OCI-LY7 (cell line): ENCODE data around the gene OR10A5. TPM values are rescaled to one million over a fixed set of nuclear protein-coding genes. Genes with fewer than 3 reads are reported as not detected.

Experiments
- BruUV-seq: library from RNA; stranded (reverse); fragments of 400-500 nt; replicated peaks from 2 replicates; lab custom pipeline; 2021; lab: Mats Ljungman, UMichigan
- CTCF ChIA-PET: fragments of 300-600 bp; sonication (Branson Sonifier 250); formaldehyde crosslinking; loops from one replicate; lab custom pipeline; 2022; ENCODE audit warnings: antibody characterized with exemption; ENCODE audit not compliant: unreplicated experiment; lab: Charles Lee
- POLR2A ChIA-PET: fragments of 300-600 bp; sonication (Branson Sonifier 250); formaldehyde crosslinking; loops from one replicate; lab custom pipeline; 2022; ENCODE audit warnings: antibody characterized with exemption; lab: Charles Lee
- DNase-seq: peaks from one replicate; pipeline ENCODE4 v3.0.0-alpha.2; 2015; ENCODE audit warnings: low spot score
- H2AFZ ChIP-seq: fragments of 200-600 bp; sonication (generic), shearing (Covaris generic); 2 replicates; pipeline ENCODE4 v1.6.1; 2014; ENCODE audit warnings: mild to moderate bottlenecking, antibody characterized with exemption, low read length, moderate library complexity
- H3K27ac ChIP-seq: fragments of 200-600 bp; sonication (generic); 2 replicates; pipeline ENCODE4 v1.5.1; 2014; ENCODE audit warnings: mixed run types, low read depth, mild to moderate bottlenecking, moderate library complexity, low read length, inconsistent platforms; ENCODE audit not compliant: poor library complexity, severe bottlenecking
- H3K36me3 ChIP-seq: fragments of 200-600 bp; sonication (generic); 2 replicates; pipeline ENCODE4 v1.6.1; 2014; ENCODE audit warnings: mild to moderate bottlenecking, antibody characterized with exemption, low read length, moderate library complexity, mixed read lengths; ENCODE audit not compliant: insufficient read depth
- H3K4me1 ChIP-seq: fragments of 200-600 bp; sonication (generic); 2 replicates; pipeline ENCODE4 v1.5.1; 2014; ENCODE audit warnings: mild to moderate bottlenecking, low read length; ENCODE audit not compliant: insufficient read depth, poor library complexity, severe bottlenecking
- H3K4me2 ChIP-seq: fragments of 200-600 bp; sonication (generic); 2 replicates; pipeline ENCODE4 v1.6.1; 2014; ENCODE audit warnings: mild to moderate bottlenecking, low read length
- H3K4me3 ChIP-seq: fragments of 200-600 bp; sonication (generic); 2 replicates; pipeline ENCODE4 v1.5.1; 2014; ENCODE audit warnings: mild to moderate bottlenecking, low read depth, low read length; ENCODE audit not compliant: poor library complexity, severe bottlenecking
- H3K79me2 ChIP-seq: fragments of 200-600 bp; sonication (generic); 2 replicates; pipeline ENCODE4 v1.6.1; 2016; ENCODE audit warnings: low read depth, mild to moderate bottlenecking, low read length, moderate library complexity, mixed read lengths; ENCODE audit not compliant: insufficient read depth
- H3K9me2 ChIP-seq: fragments of 200-600 bp; sonication (generic); 2 replicates; pipeline ENCODE4 v1.6.1; 2016; ENCODE audit warnings: mild to moderate bottlenecking, low read length, mixed read lengths; ENCODE audit not compliant: insufficient read depth
- H3K9me3 ChIP-seq: fragments of 200-600 bp; sonication (generic); 2 replicates; pipeline ENCODE4 v1.6.1; 2014; ENCODE audit warnings: mild to moderate bottlenecking, mixed run types, low read length, mixed read lengths
- H4K20me1 ChIP-seq: fragments of 200-600 bp; sonication (generic); 2 replicates; pipeline ENCODE4 v1.6.1; 2014; ENCODE audit warnings: mild to moderate bottlenecking, antibody characterized with exemption, low read length, moderate library complexity, mixed read lengths; ENCODE audit not compliant: insufficient read depth
- EZH2phosphoT487 ChIP-seq: fragments of 200-600 bp; sonication (generic); IDR thresholded peaks from 2 replicates; pipeline ENCODE4 v1.6.1; 2018; ENCODE audit warnings: low read depth, borderline replicate concordance, mild to moderate bottlenecking, mixed run types, antibody characterized with exemption, low read length, moderate library complexity, mixed read lengths
- intact Hi-C: fragments of 100-400 bp; cut with micrococcal nuclease; formaldehyde crosslinking; loops from one replicate; pipeline ENCODE4 v1.10.0; 2022; ENCODE audit not compliant: unreplicated experiment
- total RNA-seq, 2 experiments: library from RNA; depleted of rRNA in 1 of 2; stranded (reverse); fragments of >200 nt in 1 of 2; shearing (Covaris generic) in 1 of 2; gene quantifications; 2 replicates each; pipeline ENCODE4 v1.2.3, GENCODE V29; 2014 to 2022
- TF ChIP-seq, protein P1 (sequence below): fragments of 200-600 bp; sonication (generic); conservative IDR thresholded peaks from 2 replicates; pipeline ENCODE4 v1.5.1; 2014; ENCODE audit warnings: mild to moderate bottlenecking, antibody characterized with exemption, low read length, moderate library complexity, mixed read lengths

OR10A5 gene
- total RNA-seq, 2 experiments from 2014 or later = not detected

GRCh38 chr11:6888830-6889229 lies 43.3 kb downstream of the OR10A5 start:
- CTCF ChIA-PET = no interaction called here
- Histone ChIP-seq H3K4me2 (no peak overlapping the region), H3K9me3 (peaks cover 6% of the 10 kb centered on the region; the same call in 1 of the 2 replicates), H2AFZ (no peak overlapping the region), H3K9me2 (no peaks in the 10 kb centered on the region), H3K4me3 (no peak overlapping the region), H3K27ac (no peak overlapping the region), H3K4me1 (no peaks in the 10 kb centered on the region), H4K20me1 (no peaks in the 10 kb centered on the region), H3K36me3 (no peaks in the 10 kb centered on the region), H3K79me2 (no peaks in the 10 kb centered on the region)
- intact Hi-C loops = no loop called here
- TF ChIP-seq, protein P1, sequence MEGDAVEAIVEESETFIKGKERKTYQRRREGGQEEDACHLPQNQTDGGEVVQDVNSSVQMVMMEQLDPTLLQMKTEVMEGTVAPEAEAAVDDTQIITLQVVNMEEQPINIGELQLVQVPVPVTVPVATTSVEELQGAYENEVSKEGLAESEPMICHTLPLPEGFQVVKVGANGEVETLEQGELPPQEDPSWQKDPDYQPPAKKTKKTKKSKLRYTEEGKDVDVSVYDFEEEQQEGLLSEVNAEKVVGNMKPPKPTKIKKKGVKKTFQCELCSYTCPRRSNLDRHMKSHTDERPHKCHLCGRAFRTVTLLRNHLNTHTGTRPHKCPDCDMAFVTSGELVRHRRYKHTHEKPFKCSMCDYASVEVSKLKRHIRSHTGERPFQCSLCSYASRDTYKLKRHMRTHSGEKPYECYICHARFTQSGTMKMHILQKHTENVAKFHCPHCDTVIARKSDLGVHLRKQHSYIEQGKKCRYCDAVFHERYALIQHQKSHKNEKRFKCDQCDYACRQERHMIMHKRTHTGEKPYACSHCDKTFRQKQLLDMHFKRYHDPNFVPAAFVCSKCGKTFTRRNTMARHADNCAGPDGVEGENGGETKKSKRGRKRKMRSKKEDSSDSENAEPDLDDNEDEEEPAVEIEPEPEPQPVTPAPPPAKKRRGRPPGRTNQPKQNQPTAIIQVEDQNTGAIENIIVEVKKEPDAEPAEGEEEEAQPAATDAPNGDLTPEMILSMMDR = no peak
- no peak for TF ChIP-seq EZH2phosphoT487
- POLR2A ChIA-PET = interaction anchor here (0.7 kb wide), 1 partner anchor 34 kb away, joined by 3 read pairs; no protein-coding TSS in a partner anchor
- BruUV-seq = no TSS peak
- DNase-seq = no peak

DNA sequence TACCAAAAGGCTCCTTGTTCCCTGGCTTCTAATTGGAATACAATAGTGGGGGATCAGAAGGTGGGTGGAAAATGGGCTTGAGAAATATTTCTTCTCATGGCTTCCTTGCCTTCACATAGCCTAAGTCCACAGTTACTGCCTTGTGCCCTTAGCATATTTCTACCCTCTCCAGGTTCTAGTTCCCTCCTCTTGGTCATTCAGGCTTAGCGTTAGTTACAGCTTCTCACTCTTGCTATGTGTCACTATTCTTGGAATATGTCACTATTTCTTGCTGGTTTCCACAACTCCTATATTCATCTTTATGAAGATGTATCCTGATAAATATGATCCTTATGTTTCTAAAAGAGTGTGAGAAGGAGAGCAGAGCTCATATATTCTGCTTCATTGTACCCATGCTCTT lies 44.4 kb downstream of the OR10A5 start:
- ChIA-PET POLR2A (interaction anchor here (0.7 kb wide), 1 partner anchor 793 kb away, joined by 4 read pairs; no protein-coding TSS in a partner anchor), CTCF (no interaction called here)
- Histone ChIP-seq H3K9me2 (no peaks in the 10 kb centered on the region), H3K4me3 (no peak overlapping the region), H3K27ac (no peak overlapping the region), H2AFZ (no peak overlapping the region), H3K4me1 (no peaks in the 10 kb centered on the region), H3K79me2 (no peaks in the 10 kb centered on the region), H3K36me3 (no peaks in the 10 kb centered on the region), H3K9me3 (peaks cover 6% of the 10 kb centered on the region; the same call in 1 of the 2 replicates), H3K4me2 (no peak overlapping the region), H4K20me1 (no peaks in the 10 kb centered on the region)
- BruUV-seq = no TSS peak
- intact Hi-C loops = no loop called here
- TF ChIP-seq, protein P1 = no peak
- TF ChIP-seq EZH2phosphoT487 = no peak
- no peak for DNase-seq

DNA sequence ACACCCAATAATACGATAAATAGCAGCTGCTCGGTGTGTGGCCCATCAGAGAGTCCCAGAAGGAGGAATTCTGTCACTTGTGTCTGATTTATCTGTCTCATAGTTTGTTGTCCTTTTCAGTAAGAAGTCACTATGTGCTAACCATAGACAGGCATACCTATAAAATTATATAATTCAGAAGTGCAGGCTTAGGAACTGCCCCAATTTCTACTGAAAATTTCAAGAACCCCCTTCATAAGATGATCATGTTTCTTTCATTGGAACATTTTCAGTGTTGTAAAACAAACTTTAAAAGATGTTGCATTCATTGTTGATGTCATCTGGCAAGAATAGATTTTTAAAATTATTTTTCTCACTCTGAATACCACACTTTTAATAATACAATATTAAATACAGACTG lies 46.9 kb downstream of the OR10A5 start, which contains the start of gene OR2D2:
Gene OR2D2, minus strand, starts transcription at position 101 of the 400 bp plus-strand sequence. Its CDS starts 0 bp downstream, at position 101.
- Histone ChIP-seq H3K79me2 (no peaks in the 10 kb centered on the region), H3K27ac (no peak within 1 kb of the TSS), H3K36me3 (no peaks in the 10 kb centered on the region), H3K4me1 (no peaks in the 10 kb centered on the region), H3K4me2 (no peak within 1 kb of the TSS), H2AFZ (no peak within 1 kb of the TSS), H4K20me1 (no peaks in the 10 kb centered on the region), H3K4me3 (no peak within 1 kb of the TSS), H3K9me3 (peaks cover 6% of the 10 kb centered on the region; the same call in 1 of the 2 replicates), H3K9me2 (no peaks in the 10 kb centered on the region)
- intact Hi-C loops = no loop called here
- POLR2A ChIA-PET = no interaction called here
- no peak for DNase-seq
- TF ChIP-seq, protein P1 = no peak
- TF ChIP-seq EZH2phosphoT487 = no peak
- CTCF ChIA-PET = no interaction called here
- BruUV-seq = no TSS peak
